ENCODE data around the gene NGDN.

The NGDN gene

GRCh38 chr14:23470947-23471346 lies 1.4 kb downstream of the NGDN start:
- no peak for DNase-seq (ENCODE audit: low read depth)

- peak; percentile 33 for DNase-seq (ENCODE audit: low read depth)
These were observed 8.7 kb downstream of the NGDN start for GRCh38 chr14:23478109-23478759.

- no peak for DNase-seq (ENCODE audit: low read depth)
These were observed 12.0 kb downstream of the NGDN start for GRCh38 chr14:23481362-23481970.

- DNase-seq (ENCODE audit: low read depth), result no peak
These were observed 12.7 kb downstream of the NGDN start for GRCh38 chr14:23481979-23482822.

GRCh38 chr14:23482823-23483148 lies 13.3 kb downstream of the NGDN start:
- DNase-seq (ENCODE audit: low read depth), result no peak

GRCh38 chr14:23483236-23483854 lies 13.8 kb downstream of the NGDN start:
- DNase-seq (ENCODE audit: low read depth), result no peak

GRCh38 chr14:23485326-23485725 lies 15.8 kb downstream of the NGDN start:
- no peak for DNase-seq (ENCODE audit: low read depth)

- DNase-seq (ENCODE audit: low read depth), result no peak
These were observed 16.5 kb downstream of the NGDN start for GRCh38 chr14:23486036-23486435.

- no peak for DNase-seq (ENCODE audit: low read depth)
These were observed 17.7 kb downstream of the NGDN start for GRCh38 chr14:23487216-23487615.

- DNase-seq (ENCODE audit: low read depth), result no peak
These were observed 23.2 kb downstream of the NGDN start for GRCh38 chr14:23492618-23493272.

GRCh38 chr14:23494223-23494622 lies 24.7 kb downstream of the NGDN start:
- no peak for DNase-seq (ENCODE audit: low read depth)

GRCh38 chr14:23512156-23512555 lies 42.7 kb downstream of the NGDN start:
- DNase-seq (ENCODE audit: low read depth), result peak; percentile 1

GRCh38 chr14:23513005-23513817 lies 43.7 kb downstream of the NGDN start:
- DNase-seq (ENCODE audit: low read depth), result no peak

GRCh38 chr14:23513818-23514643 lies 44.5 kb downstream of the NGDN start:
- DNase-seq (ENCODE audit: low read depth), result no peak

- DNase-seq (ENCODE audit: low read depth), result no peak
These were observed 45.1 kb downstream of the NGDN start for GRCh38 chr14:23514644-23514957.

GRCh38 chr14:23517650-23518326 lies 48.3 kb downstream of the NGDN start:
- no peak for DNase-seq (ENCODE audit: low read depth)

GRCh38 chr14:23518709-23519108 lies 49.2 kb downstream of the NGDN start:
- DNase-seq (ENCODE audit: low read depth), result no peak

- no peak for DNase-seq (ENCODE audit: low read depth)
These were observed 51.5 kb downstream of the NGDN start for GRCh38 chr14:23520899-23521533.

GRCh38 chr14:23521785-23522640 lies 52.5 kb downstream of the NGDN start:
- no peak for DNase-seq (ENCODE audit: low read depth)

Data from activated T-cell treated with anti-CD3 and anti-CD28 coated beads for 48 hours (primary cell).